Stimulated activated CD8-positive, alpha-beta memory T cell treated with anti-CD3 and anti-CD28 coated beads, Interleukin-12 subunit alpha, Interleukin-12 subunit beta, amount 100 ng/mL, for 24 hours (primary cell): ENCODE results near the gene STAT3.
"Not testable (repeated sequence)": the region's sequence is repeated elsewhere in the genome, so short reads cannot be mapped to it uniquely, and the experiment has no call there.

Experiments used
- DNase-seq: peaks from one replicate; pipeline ENCODE4 v3.0.0-alpha.2; 2020; ENCODE audit errors: extremely low read depth

STAT3 gene

DNA sequence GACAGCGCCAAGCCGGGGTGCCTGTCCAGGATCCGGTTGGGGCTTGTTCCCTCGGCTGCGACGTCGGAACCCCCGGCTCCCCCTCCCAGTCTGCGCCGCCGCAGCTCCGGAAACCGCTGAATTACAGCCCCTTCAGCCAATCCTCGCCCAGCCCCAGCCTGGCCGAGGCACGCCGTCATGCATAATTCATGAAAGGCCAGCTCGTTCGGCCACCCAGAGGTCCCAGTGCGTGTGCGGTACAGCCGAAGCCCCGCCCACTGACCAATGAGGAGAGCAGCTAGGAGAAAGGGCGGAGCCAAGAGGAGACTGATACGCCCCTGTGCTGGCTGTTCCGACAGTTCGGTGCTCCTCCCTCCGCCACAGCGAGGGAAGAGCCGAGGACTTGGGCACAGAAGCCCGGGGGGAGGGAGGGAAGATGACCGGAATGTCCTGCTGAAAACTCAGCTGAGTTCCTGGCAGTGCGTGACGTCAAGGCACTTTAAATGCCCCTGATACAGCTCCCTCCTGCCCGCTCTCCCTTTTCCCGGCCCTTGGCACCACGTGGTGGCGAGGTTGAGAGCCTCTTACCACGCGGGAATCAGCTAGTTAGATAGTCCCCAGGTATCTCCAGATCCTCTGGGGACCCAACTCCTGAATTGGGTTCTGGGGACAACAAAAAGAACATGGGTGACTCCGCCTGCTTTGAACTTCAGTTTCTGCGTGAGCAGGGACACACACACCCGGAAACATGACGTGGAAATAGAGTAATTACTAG lies at the start of gene STAT3:
TSS of gene STAT3 (minus strand) at position 62 of the 754 bp plus-strand sequence. CDS start 39,926 bp downstream, outside the sequence.
- peak; percentile 99 for DNase-seq

GRCh38 chr17:42436391-42436790 lies 48.1 kb upstream of the STAT3 start:
- DNase-seq: no peak

DNA sequence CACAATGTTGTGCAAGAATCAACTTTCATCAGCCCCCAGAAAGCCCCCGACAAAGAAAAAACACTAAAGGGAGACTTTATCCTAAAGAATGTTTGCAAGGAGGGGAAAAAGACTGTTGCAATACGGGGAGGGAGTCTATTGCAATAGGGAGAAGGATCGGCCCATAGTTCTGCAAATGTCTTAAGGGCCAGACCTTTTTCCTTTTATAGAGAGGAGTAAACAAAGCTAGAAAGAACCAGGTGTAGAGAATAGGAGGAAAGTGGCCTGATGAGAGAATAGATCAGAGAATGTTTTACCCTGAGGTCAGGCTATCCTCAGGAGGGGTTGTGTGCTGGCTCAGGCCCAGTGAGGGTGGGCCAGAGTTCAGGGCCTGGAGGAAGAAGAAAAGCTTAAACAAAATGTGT lies 43.5 kb upstream of the STAT3 start:
- DNase-seq: no peak

GRCh38 chr17:42429726-42430447 lies 41.6 kb upstream of the STAT3 start:
- DNase-seq: no peak

DNA sequence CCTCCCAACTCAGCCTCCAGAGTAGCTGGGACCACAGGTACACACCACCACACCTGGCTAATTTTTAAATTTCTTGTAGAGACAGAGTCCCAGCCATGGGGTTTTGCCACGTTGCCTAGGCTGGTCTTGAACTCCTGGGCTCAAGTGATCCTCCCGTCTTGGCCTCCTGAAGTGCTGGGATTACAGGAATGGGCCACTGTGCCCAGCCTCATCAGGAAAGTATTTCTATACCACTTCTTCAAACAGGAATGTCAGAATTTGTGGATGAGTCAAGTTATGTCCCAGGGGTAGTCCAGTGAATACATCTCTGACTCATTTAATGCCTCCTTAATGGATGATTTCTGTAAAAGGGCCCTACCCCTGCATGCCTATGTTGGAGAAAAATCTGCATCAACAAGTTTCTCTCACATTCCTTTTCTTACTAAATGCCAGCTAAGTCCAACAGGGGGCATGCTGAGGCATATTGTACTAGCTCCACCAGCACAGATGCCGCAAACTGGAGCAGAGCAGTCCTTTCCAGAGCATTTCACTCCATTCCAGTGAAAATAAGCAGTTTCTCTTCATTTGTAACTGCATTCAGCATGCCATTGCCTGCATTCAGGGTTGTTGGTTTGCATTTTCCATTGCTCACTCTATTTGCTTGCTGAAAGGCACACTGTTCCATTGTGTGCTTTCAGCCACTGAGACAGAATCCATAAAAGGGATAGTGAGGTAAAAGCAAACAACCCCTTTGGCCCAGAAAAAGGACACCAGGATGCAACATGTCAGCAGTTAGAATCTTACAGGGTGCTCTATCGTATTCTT lies 40.1 kb upstream of the STAT3 start:
- DNase-seq: no peak

GRCh38 chr17:42424991-42425610 lies 36.9 kb upstream of the STAT3 start:
- no peak for DNase-seq

GRCh38 chr17:42423766-42424165 lies 35.5 kb upstream of the STAT3 start:
- no peak for DNase-seq

GRCh38 chr17:42422958-42423712 lies 34.9 kb upstream of the STAT3 start, which contains the start of gene CAVIN1:
TSS of gene CAVIN1 (minus strand) at chr17:42423256. CDS start at chr17:42423097, 159 bp downstream.
- no peak for DNase-seq

- DNase-seq: no peak
Observed at GRCh38 chr17:42422412-42422957, 34.2 kb upstream of the STAT3 start.

DNA sequence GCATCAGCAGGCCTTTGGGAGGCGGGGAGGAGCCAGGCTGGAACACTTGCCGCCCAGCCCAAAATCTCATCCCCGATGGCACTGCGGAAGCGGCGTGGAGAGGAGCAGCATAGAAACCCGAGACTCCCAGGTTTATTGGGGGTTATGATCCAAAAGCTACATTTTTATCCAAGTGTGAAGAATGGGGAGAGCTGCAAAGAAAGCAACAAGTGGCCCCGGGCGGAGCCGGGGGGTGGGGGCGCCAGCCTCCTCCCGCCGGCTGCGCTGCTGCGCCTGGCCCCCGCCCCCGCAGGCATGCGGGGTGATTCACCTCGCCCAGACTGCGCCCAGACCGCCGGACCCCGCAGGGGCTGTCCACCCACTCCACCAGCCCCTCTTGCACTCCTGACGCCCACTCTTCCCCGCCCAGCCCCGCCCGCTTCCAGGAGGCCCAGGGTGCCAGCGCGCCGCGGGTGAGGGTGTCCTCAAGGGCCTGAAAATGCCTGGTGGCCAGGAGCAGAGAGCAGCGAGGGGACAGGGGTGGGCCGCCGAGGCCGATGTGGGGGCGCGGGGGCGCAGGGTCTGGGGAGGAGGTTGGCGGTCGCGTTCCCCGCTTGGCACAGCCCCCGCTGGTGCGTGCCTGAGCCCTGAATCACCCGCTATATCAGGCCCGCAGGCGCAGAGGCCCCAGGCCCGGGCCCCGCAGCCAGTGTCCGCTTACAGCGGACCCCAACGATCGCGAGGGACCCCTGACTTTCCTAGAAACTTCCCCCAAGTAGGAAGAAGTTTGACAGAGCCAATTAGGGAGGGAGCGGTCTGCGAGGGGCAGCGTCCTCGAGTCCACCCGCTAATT lies 33.5 kb upstream of the STAT3 start:
- no peak for DNase-seq

- no peak for DNase-seq
Observed at GRCh38 chr17:42421136-42421506, 32.9 kb upstream of the STAT3 start.

DNA sequence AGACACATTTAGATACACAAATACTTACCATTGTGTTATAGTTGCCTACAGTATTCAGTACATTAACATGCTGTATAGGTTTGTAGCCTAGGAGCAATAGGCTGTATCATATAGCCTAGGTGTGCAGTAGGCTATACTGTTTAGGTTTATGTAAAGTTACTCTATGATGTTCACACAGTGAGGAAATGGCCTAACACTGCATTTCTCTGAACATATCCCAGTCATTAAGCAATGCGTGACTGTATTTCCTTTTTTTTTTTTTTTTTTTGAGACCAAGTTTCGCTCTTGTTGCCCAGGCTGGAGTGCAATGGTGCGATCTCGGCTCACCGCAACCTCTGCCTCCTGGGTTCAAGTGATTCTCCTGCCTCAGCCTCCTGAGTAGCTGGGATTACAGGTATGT lies 29.7 kb upstream of the STAT3 start:
- DNase-seq: not testable (repeated sequence)

DNA sequence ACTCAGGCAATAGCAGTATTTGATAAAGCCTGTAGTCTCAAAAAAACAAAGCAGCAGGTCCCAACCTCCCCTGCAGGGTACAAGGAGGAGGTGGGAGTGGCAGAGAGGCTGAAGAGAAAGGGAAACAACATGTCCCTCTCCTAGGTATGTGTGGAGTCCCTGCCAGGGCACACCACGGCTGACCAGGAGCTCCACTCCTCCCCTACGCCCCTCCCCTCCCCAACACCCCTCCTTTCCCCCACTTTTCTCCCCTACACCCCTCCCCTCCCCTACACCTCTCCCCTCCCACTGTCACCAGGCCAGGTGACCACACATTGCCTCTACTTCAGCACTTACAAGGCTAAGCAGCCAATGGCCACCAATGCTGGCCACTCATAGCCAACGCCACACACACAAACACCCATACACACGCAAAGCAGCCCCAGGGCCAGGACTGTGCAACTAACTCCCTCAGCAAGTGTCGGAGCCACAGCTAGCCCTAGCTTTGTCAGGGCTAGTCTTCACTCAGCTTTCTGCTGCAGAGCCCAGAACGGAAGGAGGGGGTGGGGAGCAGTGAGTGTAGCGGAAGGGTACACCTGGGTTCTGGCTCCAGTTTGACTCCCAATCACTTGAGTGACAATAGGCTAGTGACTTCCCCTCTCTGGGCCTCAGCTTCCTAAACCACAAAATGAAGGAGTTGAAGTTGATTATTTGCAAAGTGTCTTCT lies 26.6 kb upstream of the STAT3 start:
- no peak for DNase-seq

- DNase-seq: no peak
Observed at GRCh38 chr17:42413464-42414040, 25.3 kb upstream of the STAT3 start.

DNA sequence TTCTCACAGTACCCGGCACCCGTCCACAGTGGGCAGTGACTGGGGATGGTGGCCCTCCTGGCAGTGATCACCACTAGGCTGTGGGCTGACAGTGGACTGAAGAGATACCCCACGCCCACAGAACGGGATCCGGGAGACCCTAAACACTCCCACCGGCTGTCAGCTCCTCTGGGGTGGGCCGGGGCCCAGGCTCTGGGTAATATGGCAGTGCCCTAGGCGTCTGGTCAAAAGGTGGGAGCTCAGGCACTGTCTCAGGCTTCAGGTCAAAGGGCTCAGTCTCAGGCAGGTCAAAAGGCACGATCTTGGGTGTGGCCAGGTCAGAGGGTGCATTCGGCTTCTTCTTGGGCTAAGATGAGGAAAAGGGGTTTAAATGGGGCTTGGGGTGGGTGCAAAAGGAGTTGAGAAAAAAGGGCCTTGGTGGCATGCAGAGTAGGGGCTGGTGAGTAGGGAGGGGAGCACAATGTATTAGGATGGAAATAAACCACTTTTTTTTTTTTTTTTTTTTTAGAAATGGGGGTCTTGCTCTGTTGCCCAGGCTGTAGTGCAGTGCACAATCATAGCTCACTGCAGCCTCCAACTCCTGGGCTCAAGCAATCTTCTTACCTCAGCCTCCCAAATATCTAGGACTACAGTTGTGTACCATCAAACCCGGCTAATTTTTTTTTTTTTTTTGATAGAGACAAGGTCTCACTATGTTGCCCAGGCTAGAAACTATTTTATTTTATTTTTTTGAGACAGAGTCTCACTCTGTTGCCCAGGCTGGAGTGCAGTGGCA lies 23.9 kb upstream of the STAT3 start:
- DNase-seq: no peak

GRCh38 chr17:42411361-42411760 lies 23.1 kb upstream of the STAT3 start:
- DNase-seq: no peak

DNA sequence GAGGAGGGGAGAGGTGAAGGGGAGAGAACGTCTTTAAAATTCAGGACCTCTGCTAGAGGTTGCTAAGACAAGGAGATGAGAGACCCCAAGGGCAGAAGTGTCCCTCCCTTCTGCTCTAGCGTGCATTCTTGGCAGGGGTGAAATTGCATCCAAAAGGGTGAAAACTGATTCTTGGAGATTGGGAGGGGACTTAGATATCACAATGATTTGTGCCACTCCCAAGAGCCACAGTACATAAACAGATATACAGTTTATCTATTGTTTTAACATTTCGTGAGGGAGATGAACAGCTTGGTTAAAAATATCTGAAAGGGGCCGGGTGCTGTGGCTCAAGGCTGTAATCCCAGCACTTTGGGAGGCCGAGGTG lies 22.1 kb upstream of the STAT3 start:
- no peak for DNase-seq
